NCI-H510A (cell line): Measurements from ENCODE around the gene SNX20.

Experiments
- DNase-seq: peaks from one replicate; lab custom pipeline; 2025; lab: John Stamatoyannopoulos, UW

Gene SNX20

GRCh38 chr16:50657241-50657640, 23.9 kb downstream of the SNX20 start:
- no peak for DNase-seq

- DNase-seq, result no peak
Measured at GRCh38 chr16:50655558-50656055, 25.5 kb downstream of the SNX20 start.

GRCh38 chr16:50653633-50654519, 27.2 kb downstream of the SNX20 start:
- peak; percentile 36 for DNase-seq

- DNase-seq, result no peak
Measured at GRCh38 chr16:50652836-50653425, 28.2 kb downstream of the SNX20 start.

GRCh38 chr16:50651835-50652438, 29.2 kb downstream of the SNX20 start:
- DNase-seq, result no peak

GRCh38 chr16:50646345-50646744, 34.8 kb downstream of the SNX20 start:
- no peak for DNase-seq

- DNase-seq, result no peak
Measured at GRCh38 chr16:50645563-50646220, 35.4 kb downstream of the SNX20 start.

- DNase-seq, result no peak
Measured at GRCh38 chr16:50644729-50645128, 36.4 kb downstream of the SNX20 start.

- DNase-seq, result no peak
Measured at GRCh38 chr16:50644245-50644644, 36.9 kb downstream of the SNX20 start.

GRCh38 chr16:50643192-50643591, 37.9 kb downstream of the SNX20 start:
- DNase-seq, result no peak

GRCh38 chr16:50642349-50642748, 38.8 kb downstream of the SNX20 start:
- no peak for DNase-seq

- no peak for DNase-seq
Measured at GRCh38 chr16:50641818-50642187, 39.3 kb downstream of the SNX20 start.

GRCh38 chr16:50640919-50641817, 39.9 kb downstream of the SNX20 start:
- no peak for DNase-seq

GRCh38 chr16:50640391-50640790, 40.7 kb downstream of the SNX20 start:
- no peak for DNase-seq

- no peak for DNase-seq
Measured at GRCh38 chr16:50638816-50639670, 42.1 kb downstream of the SNX20 start.

- no peak for DNase-seq
Measured at GRCh38 chr16:50637716-50638602, 43.2 kb downstream of the SNX20 start.

- DNase-seq, result no peak
Measured at GRCh38 chr16:50636753-50637374, 44.2 kb downstream of the SNX20 start.

GRCh38 chr16:50635505-50636392, 45.4 kb downstream of the SNX20 start:
- DNase-seq, result no peak
